ENCODE results near the gene S100A1.
A peak's percentile ranks its signal among the peaks of the same experiment; 100 is the strongest.
"Not testable (repeated sequence)": the region's sequence is repeated elsewhere in the genome, so short reads cannot be mapped to it uniquely, and the experiment has no call there.

The S100A1 gene

GRCh38 chr1:153652805-153653500 is 24.7 kb downstream of the S100A1 start:
- DNase-seq (ENCODE audit: low read depth in 2 of 2, low spot score in 1 of 2), result no peak

GRCh38 chr1:153655333-153655732 is 27.1 kb downstream of the S100A1 start:
- DNase-seq (ENCODE audit: low read depth in 2 of 2, low spot score in 1 of 2), result no peak

- peak; percentile 72 to 82 for DNase-seq (ENCODE audit: low read depth in 2 of 2, low spot score in 1 of 2)
These were observed 30.4 kb downstream of the S100A1 start, which contains the start of gene SNAPIN for GRCh38 chr1:153658400-153659174. Gene SNAPIN (plus strand): TSS chr1:153658703. CDS start chr1:153658744, 41 bp downstream.

GRCh38 chr1:153659175-153659534 is 30.9 kb downstream of the S100A1 start:
- no peak for DNase-seq (ENCODE audit: low read depth in 2 of 2, low spot score in 1 of 2)

- DNase-seq (ENCODE audit: low read depth in 2 of 2, low spot score in 1 of 2), result no peak
These were observed 31.4 kb downstream of the S100A1 start for GRCh38 chr1:153659656-153660055.

- DNase-seq (ENCODE audit: low read depth in 2 of 2, low spot score in 1 of 2), result no peak
These were observed 33.0 kb downstream of the S100A1 start for GRCh38 chr1:153661111-153661708.

- no peak for DNase-seq (ENCODE audit: low read depth in 2 of 2, low spot score in 1 of 2)
These were observed 34.0 kb downstream of the S100A1 start for GRCh38 chr1:153662269-153662668.

- DNase-seq (ENCODE audit: low read depth in 2 of 2, low spot score in 1 of 2), result no peak
These were observed 35.0 kb downstream of the S100A1 start for GRCh38 chr1:153663211-153663610.

- DNase-seq (ENCODE audit: low read depth in 2 of 2, low spot score in 1 of 2), result no peak
These were observed 39.2 kb downstream of the S100A1 start for GRCh38 chr1:153667439-153667838.

- not testable (repeated sequence) for DNase-seq (ENCODE audit: low read depth in 2 of 2, low spot score in 1 of 2)
These were observed 40.4 kb downstream of the S100A1 start for GRCh38 chr1:153668672-153669071.

GRCh38 chr1:153669606-153670005 is 41.4 kb downstream of the S100A1 start:
- DNase-seq (ENCODE audit: low read depth in 2 of 2, low spot score in 1 of 2), result no peak

GRCh38 chr1:153670257-153670858 is 42.1 kb downstream of the S100A1 start:
- DNase-seq (ENCODE audit: low read depth in 2 of 2, low spot score in 1 of 2), result no peak

GRCh38 chr1:153670859-153671627 is 42.8 kb downstream of the S100A1 start, which contains the start of gene ILF2:
Gene ILF2 (minus strand): TSS chr1:153670993. CDS start chr1:153670922, 71 bp downstream.
- DNase-seq (ENCODE audit: low read depth in 2 of 2, low spot score in 1 of 2), result peak; percentile 91 to 95

- not testable (repeated sequence) for DNase-seq (ENCODE audit: low read depth in 2 of 2, low spot score in 1 of 2)
These were observed 43.6 kb downstream of the S100A1 start for GRCh38 chr1:153671628-153672353.

GRCh38 chr1:153673511-153673910 is 45.3 kb downstream of the S100A1 start:
- DNase-seq (ENCODE audit: low read depth in 2 of 2, low spot score in 1 of 2), result no peak

- no peak for DNase-seq (ENCODE audit: low read depth in 2 of 2, low spot score in 1 of 2)
These were observed 49.7 kb downstream of the S100A1 start for GRCh38 chr1:153677718-153678518.

- no peak for DNase-seq (ENCODE audit: low read depth in 2 of 2, low spot score in 1 of 2)
These were observed 50.5 kb downstream of the S100A1 start, which contains the start of gene NPR1 for GRCh38 chr1:153678519-153679336. Gene NPR1 (plus strand): TSS chr1:153678688. CDS start chr1:153679109, 421 bp downstream.

All from stimulated activated CD8-positive, alpha-beta memory T cell treated with anti-CD3 and anti-CD28 coated beads, Interleukin-4, amount 100 ng/mL, for 4 hours (primary cell).